Liver (tissue), 9 donors: Measurements from ENCODE around the gene TRAK2. TPM values are rescaled to one million over a fixed set of nuclear protein-coding genes. Genes with fewer than 3 reads are reported as not detected.

Experiments
- DNase-seq: peaks from one replicate; pipeline ENCODE4 v3.0.0-alpha.2; 2017; ENCODE audit warnings: low spot score
- H3K27ac ChIP-seq, 2 donors: one replicate each; pipeline ENCODE4 v1.7.0; 2013; ENCODE audit warnings: inconsistent platforms in 2 of 2, low read length in 2 of 2, control low read depth in 1 of 2, low read depth in 1 of 2, mild to moderate bottlenecking in 1 of 2
- H3K27me3 ChIP-seq, 4 donors: one replicate each; pipeline versions ENCODE4 v1.6.1 to v1.7.0; 2013; ENCODE audit warnings: low read length in 3 of 4, inconsistent platforms in 1 of 4, mild to moderate bottlenecking in 1 of 4, moderate library complexity in 1 of 4; ENCODE audit not compliant: control insufficient read depth in 4 of 4, insufficient read depth in 4 of 4
- H3K36me3 ChIP-seq, 4 donors: one replicate each; pipeline versions ENCODE4 v1.6.1 to v1.7.0; 2013; ENCODE audit warnings: low read length in 3 of 4, mild to moderate bottlenecking in 3 of 4, low read depth in 1 of 4, moderate library complexity in 1 of 4; ENCODE audit not compliant: control insufficient read depth in 4 of 4, insufficient read depth in 3 of 4
- H3K4me1 ChIP-seq, 4 donors: one replicate each; pipeline versions ENCODE4 v1.6.1 to v1.7.0; 2013; ENCODE audit warnings: low read length in 3 of 4, mild to moderate bottlenecking in 3 of 4, moderate library complexity in 1 of 4; ENCODE audit not compliant: control insufficient read depth in 4 of 4, insufficient read depth in 4 of 4
- H3K4me3 ChIP-seq, 3 donors: one replicate each; pipeline versions ENCODE4 v1.6.1 to v1.7.0; 2013; ENCODE audit warnings: low read length in 3 of 3, control low read depth in 1 of 3, low read depth in 1 of 3, mild to moderate bottlenecking in 1 of 3
- H3K9ac ChIP-seq, 2 donors: one replicate each; pipeline ENCODE4 v1.7.0; 2013; ENCODE audit warnings: low read length in 2 of 2, mild to moderate bottlenecking in 2 of 2, moderate library complexity in 2 of 2, control low read depth in 1 of 2, low read depth in 1 of 2
- H3K9me3 ChIP-seq, 4 donors: one replicate each; pipeline versions ENCODE4 v1.6.1 to v1.7.0; 2013; ENCODE audit warnings: low read length in 3 of 4; ENCODE audit not compliant: control insufficient read depth in 4 of 4
- EGR1 ChIP-seq, 2 donors: IDR thresholded peaks; 2 replicates each; pipeline ENCODE4 v1.6.1; 2016 to 2018; ENCODE audit warnings: antibody characterized with exemption in 2 of 2, low read depth in 2 of 2
- FOXA1 ChIP-seq: IDR thresholded peaks from 2 replicates; pipeline ENCODE4 v1.6.1; 2016; ENCODE audit warnings: antibody characterized with exemption
- FOXA2 ChIP-seq: IDR thresholded peaks from 2 replicates; pipeline ENCODE4 v1.6.1; 2016; ENCODE audit warnings: antibody characterized with exemption
- GABPA ChIP-seq, 2 donors: IDR thresholded peaks in 1 of 2; conservative IDR thresholded peaks in 1 of 2; 2 replicates each; pipeline ENCODE4 v1.6.1; 2016; ENCODE audit warnings: antibody characterized with exemption in 2 of 2, mild to moderate bottlenecking in 1 of 2, moderate library complexity in 1 of 2
- HNF4A ChIP-seq, 2 donors: conservative IDR thresholded peaks; 2 replicates each; pipeline ENCODE4 v1.6.1; 2016; ENCODE audit warnings: antibody characterized with exemption in 2 of 2, mild to moderate bottlenecking in 2 of 2
- JUND ChIP-seq, 2 donors: IDR thresholded peaks; 2 replicates each; pipeline ENCODE4 v1.6.1; 2016; ENCODE audit warnings: antibody characterized with exemption in 2 of 2
- NR2F2 ChIP-seq: IDR thresholded peaks from 2 replicates; pipeline ENCODE4 v1.6.1; 2016; ENCODE audit warnings: antibody characterized with exemption
- RAD21 ChIP-seq, 2 donors: IDR thresholded peaks; 2 replicates each; pipeline ENCODE4 v1.6.1; 2016; ENCODE audit warnings: antibody characterized with exemption in 2 of 2, mild to moderate bottlenecking in 2 of 2
- RXRA ChIP-seq, 2 donors: IDR thresholded peaks; 2 replicates each; pipeline ENCODE4 v1.6.1; 2017 to 2018; ENCODE audit warnings: antibody characterized with exemption in 2 of 2, mild to moderate bottlenecking in 1 of 2
- SP1 ChIP-seq: IDR thresholded peaks from 2 replicates; pipeline ENCODE4 v1.6.1; 2018; ENCODE audit warnings: antibody characterized with exemption, mild to moderate bottlenecking
- TAF1 ChIP-seq: conservative IDR thresholded peaks from 2 replicates; pipeline ENCODE4 v1.6.1; 2016; ENCODE audit warnings: antibody characterized with exemption, mild to moderate bottlenecking
- YY1 ChIP-seq: IDR thresholded peaks from 2 replicates; pipeline ENCODE4 v1.6.1; 2016; ENCODE audit warnings: antibody characterized with exemption, mild to moderate bottlenecking
- WGBS: extraction: QIAGEN DNeasy Blood & Tissue Kit; methylation state at CpG from one replicate; pipeline ENCODE4 v1.1.7; 2013; 5-methylcytosine and 5-hydroxymethylcytosine counted together
- polyA plus RNA-seq, 2 donors: library from polyadenylated mRNA; stranded (reverse) in 1 of 2; unstranded in 1 of 2; fragments of 200-250 nt in 1 of 2; fragments of >200 nt in 1 of 2; fragmentation: Nextera tagmentation in 1 of 2; extraction: Ambion mirVana in 1 of 2; gene quantifications; one replicate each; pipeline versions ENCODE4 v1.2.1 to v1.2.3, GENCODE V29; 2013 to 2015
- total RNA-seq, 2 donors: library from RNA; depleted of rRNA; stranded (reverse); fragments of >200 nt; gene quantifications; one replicate each; pipeline ENCODE4 v1.2.3, GENCODE V29; 2014
- TF ChIP-seq, protein P1 (sequence below): IDR thresholded peaks from 2 replicates; pipeline ENCODE4 v1.6.1; 2016; ENCODE audit warnings: antibody characterized with exemption
- TF ChIP-seq, protein P2 (sequence below): IDR thresholded peaks from 2 replicates; pipeline ENCODE4 v1.6.1; 2016; ENCODE audit warnings: antibody characterized with exemption
- TF ChIP-seq, protein P3 (sequence below): fragments of 150-350 bp; IDR thresholded peaks from 2 replicates; pipeline ENCODE4 v1.5.1; 2017; ENCODE audit warnings: improper control_type of control experiment, low read depth, low read length; ENCODE audit not compliant: missing input control
- TF ChIP-seq, protein P4 (sequence below): IDR thresholded peaks from 2 replicates; pipeline ENCODE4 v1.6.1; 2016; ENCODE audit warnings: antibody characterized with exemption
- donor health status: healthy.
- donor health status: healthy.
- donor health status: healthy.
- donor health status: healthy.
- donor health status: healthy.

Gene TRAK2
- total and polyA plus RNA-seq, 4 donors, result 6.1 to 207 (median 12.4) TPM

GRCh38 chr2:201444746-201445465 lies 6.4 kb downstream of the TRAK2 start:
- no peak overlapping the region for H3K4me3 ChIP-seq
- no peaks in the 10 kb centered on the region for H3K27me3 ChIP-seq
- TF ChIP-seq JUND (IDR thresholded peaks at IDR 0.05), result no peak
- TF ChIP-seq EGR1 (IDR thresholded peaks at IDR 0.05; ENCODE audit: low read depth in 2 of 2), result no peak
- TF ChIP-seq, protein P1, sequence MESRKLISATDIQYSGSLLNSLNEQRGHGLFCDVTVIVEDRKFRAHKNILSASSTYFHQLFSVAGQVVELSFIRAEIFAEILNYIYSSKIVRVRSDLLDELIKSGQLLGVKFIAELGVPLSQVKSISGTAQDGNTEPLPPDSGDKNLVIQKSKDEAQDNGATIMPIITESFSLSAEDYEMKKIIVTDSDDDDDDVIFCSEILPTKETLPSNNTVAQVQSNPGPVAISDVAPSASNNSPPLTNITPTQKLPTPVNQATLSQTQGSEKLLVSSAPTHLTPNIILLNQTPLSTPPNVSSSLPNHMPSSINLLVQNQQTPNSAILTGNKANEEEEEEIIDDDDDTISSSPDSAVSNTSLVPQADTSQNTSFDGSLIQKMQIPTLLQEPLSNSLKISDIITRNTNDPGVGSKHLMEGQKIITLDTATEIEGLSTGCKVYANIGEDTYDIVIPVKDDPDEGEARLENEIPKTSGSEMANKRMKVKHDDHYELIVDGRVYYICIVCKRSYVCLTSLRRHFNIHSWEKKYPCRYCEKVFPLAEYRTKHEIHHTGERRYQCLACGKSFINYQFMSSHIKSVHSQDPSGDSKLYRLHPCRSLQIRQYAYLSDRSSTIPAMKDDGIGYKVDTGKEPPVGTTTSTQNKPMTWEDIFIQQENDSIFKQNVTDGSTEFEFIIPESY, result no peak
- no peak for TF ChIP-seq FOXA2
- TF ChIP-seq, protein P2, sequence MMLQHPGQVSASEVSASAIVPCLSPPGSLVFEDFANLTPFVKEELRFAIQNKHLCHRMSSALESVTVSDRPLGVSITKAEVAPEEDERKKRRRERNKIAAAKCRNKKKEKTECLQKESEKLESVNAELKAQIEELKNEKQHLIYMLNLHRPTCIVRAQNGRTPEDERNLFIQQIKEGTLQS, result no peak
- TF ChIP-seq, protein P3, sequence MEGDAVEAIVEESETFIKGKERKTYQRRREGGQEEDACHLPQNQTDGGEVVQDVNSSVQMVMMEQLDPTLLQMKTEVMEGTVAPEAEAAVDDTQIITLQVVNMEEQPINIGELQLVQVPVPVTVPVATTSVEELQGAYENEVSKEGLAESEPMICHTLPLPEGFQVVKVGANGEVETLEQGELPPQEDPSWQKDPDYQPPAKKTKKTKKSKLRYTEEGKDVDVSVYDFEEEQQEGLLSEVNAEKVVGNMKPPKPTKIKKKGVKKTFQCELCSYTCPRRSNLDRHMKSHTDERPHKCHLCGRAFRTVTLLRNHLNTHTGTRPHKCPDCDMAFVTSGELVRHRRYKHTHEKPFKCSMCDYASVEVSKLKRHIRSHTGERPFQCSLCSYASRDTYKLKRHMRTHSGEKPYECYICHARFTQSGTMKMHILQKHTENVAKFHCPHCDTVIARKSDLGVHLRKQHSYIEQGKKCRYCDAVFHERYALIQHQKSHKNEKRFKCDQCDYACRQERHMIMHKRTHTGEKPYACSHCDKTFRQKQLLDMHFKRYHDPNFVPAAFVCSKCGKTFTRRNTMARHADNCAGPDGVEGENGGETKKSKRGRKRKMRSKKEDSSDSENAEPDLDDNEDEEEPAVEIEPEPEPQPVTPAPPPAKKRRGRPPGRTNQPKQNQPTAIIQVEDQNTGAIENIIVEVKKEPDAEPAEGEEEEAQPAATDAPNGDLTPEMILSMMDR, result no peak
- TF ChIP-seq RXRA (IDR thresholded peaks at IDR 0.05), result no peak
- TF ChIP-seq NR2F2, result no peak
- TF ChIP-seq, protein P4, sequence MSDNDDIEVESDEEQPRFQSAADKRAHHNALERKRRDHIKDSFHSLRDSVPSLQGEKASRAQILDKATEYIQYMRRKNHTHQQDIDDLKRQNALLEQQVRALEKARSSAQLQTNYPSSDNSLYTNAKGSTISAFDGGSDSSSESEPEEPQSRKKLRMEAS, result no peak
- TF ChIP-seq GABPA (IDR thresholded peaks at IDR 0.05 in 1 of 2, conservative IDR thresholded peaks at IDR 0.05 in 1 of 2), result no peak
- TF ChIP-seq HNF4A (conservative IDR thresholded peaks at IDR 0.05), result no peak
- no peak for TF ChIP-seq SP1
- TF ChIP-seq TAF1, result no peak
- DNase-seq, result no peak
- H3K4me1 ChIP-seq, result peaks cover 3 to 11% (median 6%) of the 10 kb centered on the region in 4 donors
- no peaks in the 10 kb centered on the region for H3K9me3 ChIP-seq
- no peak overlapping the region for H3K9ac ChIP-seq
- H3K27ac ChIP-seq, result no peak overlapping the region
- WGBS, result 78% methylated on average over 3 of the region's 3 CpGs
- H3K36me3 ChIP-seq, result peaks cover 0 to 1% (median 0%) of the 10 kb centered on the region in 4 donors

DNA sequence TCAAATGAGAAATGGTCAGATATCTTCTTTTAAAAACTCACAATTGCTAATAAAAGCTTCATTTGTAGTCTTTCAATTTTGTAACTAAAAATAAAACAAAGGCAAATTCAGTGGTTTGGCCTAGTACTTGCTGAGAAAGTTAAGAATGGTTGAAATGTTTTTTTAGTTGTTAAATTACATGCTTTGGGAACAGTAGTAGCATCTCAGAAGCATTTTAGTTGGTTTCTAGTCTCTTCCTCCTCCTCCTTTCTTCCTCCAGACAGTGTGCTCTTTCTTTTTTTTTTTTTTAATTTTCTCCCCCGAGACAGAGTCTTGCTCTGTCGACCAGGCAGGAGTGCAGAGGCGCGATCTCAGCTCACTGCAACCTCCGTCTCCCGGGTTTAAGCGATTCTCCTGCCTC lies 9.8 kb downstream of the TRAK2 start:
- H3K9ac ChIP-seq, result no peak overlapping the region
- no peaks in the 10 kb centered on the region for H3K27me3 ChIP-seq
- peaks cover 0 to 1% (median 0%) of the 10 kb centered on the region in 4 donors for H3K36me3 ChIP-seq
- H3K4me3 ChIP-seq, result no peak overlapping the region
- WGBS, result 92% methylated on average over 7 of the region's 7 CpGs
- H3K4me1 ChIP-seq, result peaks cover 0 to 7% (median 4%) of the 10 kb centered on the region in 4 donors
- DNase-seq, result no peak
- H3K9me3 ChIP-seq, result no peaks in the 10 kb centered on the region
- TF ChIP-seq YY1 (no peak), FOXA2 (no peak), FOXA1 (no peak), HNF4A (conservative IDR thresholded peaks at IDR 0.05) (no peak), EGR1 (IDR thresholded peaks at IDR 0.05; ENCODE audit: low read depth in 2 of 2) (no peak), JUND (IDR thresholded peaks at IDR 0.05) (no peak), SP1 (no peak), RAD21 (IDR thresholded peaks at IDR 0.05) (no peak)
- TF ChIP-seq, protein P2, result no peak
- TF ChIP-seq, protein P4, result no peak
- TF ChIP-seq, protein P3, result no peak
- H3K27ac ChIP-seq, result no peak overlapping the region
